NCI-H82 treated with DMSO at 0.1 percent for 48 hours (cell line): ENCODE data around the gene ADGRG2.
"Not testable (repeated sequence)": the region's sequence is repeated elsewhere in the genome, so short reads cannot be mapped to it uniquely, and the experiment has no call there.

ENCODE experiments used
- DNase-seq: peaks from one replicate; lab custom pipeline; 2025; ENCODE audit not compliant: unreplicated experiment; lab: John Stamatoyannopoulos, UW

Gene ADGRG2

DNA sequence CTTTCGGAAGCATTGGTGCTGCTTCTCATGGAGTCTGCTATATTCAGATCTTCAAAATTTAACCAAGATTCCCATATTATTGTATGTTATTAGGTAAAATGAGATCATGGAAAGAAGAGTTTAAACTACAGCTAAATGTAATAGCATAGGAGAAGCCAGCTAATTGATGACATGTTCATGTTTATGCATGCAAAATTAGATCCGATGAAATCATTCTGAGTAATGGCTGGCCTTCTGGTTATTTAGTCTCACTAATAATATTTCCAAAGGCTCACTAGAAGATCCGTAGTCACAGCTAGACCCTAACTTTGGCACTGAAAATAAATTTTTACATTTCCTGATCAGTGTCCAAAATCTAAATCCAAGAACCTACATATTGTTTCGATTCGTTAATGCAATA lies 118.5 kb downstream of the ADGRG2 start:
- no peak for DNase-seq

DNA sequence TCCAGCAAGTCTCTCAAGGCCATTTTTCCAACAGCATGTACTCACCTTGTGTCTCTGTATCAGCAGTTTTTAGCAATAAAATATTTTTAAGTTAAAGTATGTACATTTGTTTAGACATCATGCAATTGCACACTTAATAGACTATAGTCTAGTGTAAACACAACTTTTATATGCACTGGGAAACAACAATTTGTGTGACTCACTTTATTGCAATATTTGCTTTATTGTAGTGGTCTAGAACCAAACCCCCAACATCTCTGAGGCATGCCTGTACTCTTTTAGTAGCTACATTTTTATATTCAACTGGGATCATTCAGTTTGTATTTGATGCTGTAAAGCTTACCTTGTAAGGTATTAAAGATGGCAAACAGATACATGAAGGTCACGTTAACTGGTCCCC lies 123.6 kb downstream of the ADGRG2 start:
- no peak for DNase-seq

DNA sequence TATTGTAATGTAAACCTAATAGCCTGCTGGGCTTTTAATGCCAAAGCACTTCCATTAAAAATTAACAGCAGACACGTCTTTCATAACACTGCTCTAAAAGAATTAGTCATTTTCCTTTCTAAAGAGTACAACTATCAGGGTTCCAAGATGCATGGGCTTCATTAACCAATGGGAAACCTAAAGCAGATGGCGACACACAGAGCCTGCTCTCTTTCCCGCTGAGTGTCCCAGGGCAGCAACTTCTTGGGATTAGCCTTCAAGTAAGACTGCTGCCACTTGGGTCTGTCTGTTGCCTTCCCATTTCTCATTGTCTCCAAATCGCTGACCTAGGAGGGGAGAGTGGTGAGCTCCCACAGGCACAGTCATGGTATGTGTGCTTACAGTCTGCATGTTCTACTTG lies 124.4 kb downstream of the ADGRG2 start:
- DNase-seq: no peak

DNA sequence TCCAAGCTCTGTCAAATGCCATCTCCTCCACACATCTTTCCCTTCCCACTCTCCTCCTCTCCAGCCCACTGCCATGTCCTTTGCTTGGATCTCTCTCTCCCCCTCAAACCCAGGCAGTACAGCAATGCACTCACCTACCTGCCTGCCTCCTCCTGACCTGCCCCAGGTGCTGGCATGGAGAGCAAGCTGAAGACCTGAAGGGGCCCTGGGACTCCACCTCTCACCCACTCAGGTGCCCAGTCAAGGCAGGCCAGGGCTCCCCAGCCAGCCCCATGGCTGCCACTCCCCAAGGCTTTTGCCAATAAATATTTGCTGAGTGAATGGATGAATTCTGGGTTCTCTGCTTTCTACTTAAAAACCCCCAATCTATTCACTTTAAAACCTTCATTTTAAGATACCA lies 125.7 kb downstream of the ADGRG2 start:
- DNase-seq: no peak

DNA sequence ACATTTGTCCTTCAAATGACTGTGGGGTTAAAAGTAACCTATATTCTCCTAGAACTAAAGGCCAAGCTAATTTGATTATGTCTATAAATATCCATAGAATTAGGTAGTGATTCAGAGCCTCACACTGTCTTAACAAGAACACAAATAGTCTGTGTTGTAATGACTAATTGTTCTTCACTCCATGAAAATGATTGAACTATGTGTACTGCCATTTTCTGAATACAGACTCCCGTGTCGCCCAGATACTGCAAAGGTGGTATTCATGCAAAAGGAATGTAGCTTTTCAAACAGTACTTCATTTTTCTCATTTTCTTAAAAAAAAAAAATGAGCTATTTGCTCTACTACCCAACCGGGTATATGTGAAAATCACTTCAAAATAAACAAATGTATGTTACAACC lies 127.0 kb downstream of the ADGRG2 start:
- no peak for DNase-seq

DNA sequence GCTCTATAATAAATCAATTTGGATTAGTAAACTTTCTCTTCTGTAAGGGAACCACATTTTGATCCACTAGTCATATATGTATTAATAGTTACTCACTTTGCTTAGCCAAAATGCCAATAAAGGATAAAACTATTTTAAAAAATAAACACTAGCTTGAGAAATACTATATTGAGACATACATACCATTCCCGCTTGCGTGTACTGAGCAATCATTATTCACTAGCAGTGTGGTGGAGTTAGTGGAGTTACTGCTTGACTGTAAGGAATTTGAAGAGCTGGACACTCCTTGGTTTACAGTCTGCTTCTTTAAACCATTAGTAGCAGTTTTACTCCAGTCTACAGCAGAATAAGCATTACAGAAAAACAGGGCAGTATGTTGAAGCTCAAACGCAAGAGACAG lies 127.6 kb downstream of the ADGRG2 start:
- DNase-seq: no peak

DNA sequence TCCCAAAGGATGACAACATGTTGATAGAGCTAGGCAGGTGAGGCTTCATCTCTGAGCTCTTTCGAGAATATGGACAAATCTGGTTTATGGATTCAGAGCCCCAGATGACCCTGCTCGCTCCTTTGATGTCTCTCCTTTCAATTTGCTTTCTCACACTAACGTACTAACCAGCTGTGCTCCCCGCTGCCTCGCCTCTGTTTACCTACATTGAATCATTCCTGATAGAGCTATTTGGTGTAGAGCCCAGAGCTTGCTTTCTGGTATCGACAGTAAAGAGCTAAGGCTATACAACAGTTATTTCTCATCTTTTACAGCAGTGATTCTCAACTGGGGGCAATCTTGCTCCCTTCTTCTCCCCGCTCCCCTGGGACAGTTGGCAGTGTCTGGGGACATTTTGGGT lies 129.4 kb downstream of the ADGRG2 start:
- DNase-seq: no peak

DNA sequence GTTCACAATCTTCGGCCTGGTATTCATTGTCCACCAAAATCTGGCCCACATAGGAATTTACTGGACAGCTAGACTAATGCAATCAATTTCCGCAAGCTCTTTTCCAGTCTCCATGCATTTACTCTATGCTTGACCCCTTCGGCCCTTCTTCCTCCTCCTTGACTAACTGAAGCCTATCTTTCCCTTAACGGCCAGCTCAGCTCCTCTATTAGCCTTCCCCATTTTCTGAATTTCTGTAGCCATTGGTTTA lies 137.2 kb downstream of the ADGRG2 start:
- DNase-seq: no peak

DNA sequence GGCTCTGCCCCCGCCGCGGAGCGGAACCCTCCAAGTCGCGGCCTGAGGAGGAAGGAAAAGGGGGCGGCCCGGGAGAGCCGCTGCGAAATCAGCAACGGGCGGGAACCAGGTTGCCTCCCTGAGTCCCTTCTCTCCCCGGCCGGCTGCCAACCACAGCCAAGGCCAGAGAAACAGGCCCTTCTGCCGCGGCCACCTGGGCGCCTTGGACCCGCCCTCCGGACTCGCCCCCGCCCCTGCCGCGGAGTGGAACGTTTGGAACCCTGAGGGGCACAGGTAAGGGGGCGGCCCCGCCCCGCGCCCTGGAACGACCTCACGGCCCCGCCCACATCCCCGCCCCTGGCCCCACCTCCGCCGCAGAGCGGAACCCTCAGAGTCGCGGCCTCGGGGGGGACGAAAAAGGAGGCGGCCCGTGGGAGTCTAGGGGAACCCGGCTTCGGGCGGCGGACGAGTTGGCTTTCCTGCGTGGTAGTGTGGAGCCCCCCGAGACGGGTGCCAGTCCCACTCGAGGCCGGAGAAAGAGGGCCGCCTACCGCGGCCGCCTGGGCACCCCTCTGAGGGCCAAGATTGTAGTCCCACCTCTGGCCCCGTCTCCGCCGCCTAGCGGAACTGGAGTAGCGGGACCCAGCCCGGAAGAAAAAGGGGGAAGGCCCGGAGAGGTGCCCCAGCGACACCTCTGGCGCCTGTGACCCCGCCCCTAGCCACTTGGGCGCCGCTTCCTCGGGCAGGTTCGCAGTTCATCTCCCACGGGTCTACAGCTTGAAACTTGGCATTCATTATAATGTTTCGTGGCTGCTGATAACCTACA lies 137.7 kb downstream of the ADGRG2 start:
- DNase-seq: peak; percentile 61

DNA sequence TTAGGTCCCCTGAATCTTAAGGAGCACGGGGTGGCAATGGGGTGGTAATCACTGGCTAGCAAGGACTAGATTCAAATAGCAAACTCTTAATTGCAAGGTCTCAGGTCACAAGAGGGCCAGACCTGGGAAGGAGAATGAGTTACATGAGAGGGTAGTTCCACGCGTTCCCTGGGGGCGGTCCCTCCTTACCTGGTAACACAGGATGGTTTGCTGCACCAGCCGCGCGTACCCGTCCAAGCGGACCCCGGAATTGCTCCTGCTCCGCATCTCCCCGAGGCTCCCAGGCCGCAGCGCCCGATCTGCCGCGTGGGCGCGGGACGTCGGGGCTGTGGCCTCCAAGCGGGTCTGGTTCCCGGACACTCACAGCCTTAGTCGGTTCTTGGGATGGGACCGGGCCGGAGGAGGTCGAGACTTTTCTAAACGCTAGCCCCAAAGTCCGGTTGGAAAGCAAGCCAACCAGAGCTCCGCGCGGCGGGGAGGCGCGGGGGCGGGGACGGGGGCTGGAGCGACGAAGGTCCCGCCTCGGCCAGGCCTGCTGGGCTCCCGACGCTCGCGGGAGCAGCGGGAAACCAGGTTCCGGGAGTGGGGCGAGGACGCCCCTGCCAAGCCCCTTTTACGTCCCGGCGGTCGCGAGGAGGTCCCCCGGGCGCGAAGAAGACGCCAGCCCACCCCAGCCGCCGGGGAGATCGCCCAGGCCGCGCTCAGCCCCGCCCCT lies 138.4 kb downstream of the ADGRG2 start, which contains the start of gene PHKA2:
TSS of gene PHKA2 (minus strand) at position 449 of the 715 bp plus-strand sequence. CDS start at position 267, 182 bp downstream.
- no peak for DNase-seq

DNA sequence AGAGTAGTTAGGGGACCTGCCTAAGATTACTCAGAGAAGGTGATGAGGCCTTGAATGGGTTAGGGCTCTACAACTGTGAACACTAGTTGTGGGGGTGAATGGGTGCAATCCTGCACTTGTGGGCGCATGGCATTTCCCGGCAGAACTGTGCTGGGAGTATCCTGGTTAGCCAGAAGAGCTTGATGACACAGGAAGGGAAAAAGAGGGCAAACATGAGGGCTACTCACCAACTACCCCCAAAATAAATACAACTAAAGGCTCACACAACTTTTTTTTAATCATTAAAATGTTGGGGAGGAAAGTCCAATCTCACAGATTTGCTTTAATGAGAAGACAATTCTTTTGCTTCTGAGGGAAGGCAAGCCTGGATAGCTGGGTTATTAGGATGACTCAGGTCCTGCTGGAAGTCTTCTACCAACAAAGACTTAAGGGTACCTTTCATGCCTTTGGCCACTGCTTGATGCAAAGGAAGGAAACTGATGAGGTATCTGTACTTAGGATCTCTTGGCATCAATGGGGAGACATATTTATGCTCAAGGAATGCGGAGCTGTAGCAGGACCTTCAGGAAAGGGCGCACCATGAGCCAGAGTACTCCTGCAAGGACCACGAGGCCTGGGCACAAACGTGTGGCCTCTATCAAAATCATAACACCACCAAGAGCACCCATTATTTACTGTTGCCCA lies 141.0 kb downstream of the ADGRG2 start:
- DNase-seq: no peak

DNA sequence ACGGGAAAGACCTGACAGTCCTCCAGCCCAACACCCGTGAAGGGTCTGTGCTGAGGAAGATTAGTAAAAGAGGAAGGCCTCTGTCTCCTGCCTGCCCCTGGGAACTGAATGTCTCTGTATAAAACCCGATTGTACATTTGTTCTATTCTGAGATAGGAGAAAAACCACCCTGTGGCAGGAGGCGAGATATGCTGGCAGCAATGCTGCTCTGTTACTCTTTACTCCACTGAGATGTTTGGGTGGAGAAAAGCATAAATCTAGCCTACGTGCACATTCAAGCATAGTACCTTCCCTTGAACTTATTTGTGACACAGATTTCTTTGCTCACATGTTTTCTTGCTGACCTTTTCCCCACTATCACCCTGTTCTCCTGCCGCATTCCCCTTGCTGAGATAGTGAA lies 142.0 kb downstream of the ADGRG2 start:
- DNase-seq: not testable (repeated sequence)

DNA sequence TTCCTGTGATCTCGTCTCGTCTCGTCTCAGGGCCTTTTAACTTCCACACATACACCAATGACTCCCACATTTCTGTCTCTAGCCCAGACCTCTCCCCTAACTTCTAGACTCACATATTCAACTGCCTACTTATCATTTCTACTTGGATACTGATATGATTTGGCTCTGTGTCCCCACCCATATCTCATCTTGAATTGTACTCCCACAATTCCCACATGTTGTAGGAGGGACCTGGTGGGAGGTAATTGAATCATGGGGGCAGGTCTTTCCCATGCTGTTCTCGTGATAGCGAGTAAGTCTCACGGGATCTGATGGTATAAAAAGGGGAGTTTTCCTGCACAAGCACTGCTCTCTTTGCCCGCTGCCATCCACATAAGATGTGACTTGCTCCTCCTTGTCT lies 147.3 kb downstream of the ADGRG2 start:
- DNase-seq: no peak

DNA sequence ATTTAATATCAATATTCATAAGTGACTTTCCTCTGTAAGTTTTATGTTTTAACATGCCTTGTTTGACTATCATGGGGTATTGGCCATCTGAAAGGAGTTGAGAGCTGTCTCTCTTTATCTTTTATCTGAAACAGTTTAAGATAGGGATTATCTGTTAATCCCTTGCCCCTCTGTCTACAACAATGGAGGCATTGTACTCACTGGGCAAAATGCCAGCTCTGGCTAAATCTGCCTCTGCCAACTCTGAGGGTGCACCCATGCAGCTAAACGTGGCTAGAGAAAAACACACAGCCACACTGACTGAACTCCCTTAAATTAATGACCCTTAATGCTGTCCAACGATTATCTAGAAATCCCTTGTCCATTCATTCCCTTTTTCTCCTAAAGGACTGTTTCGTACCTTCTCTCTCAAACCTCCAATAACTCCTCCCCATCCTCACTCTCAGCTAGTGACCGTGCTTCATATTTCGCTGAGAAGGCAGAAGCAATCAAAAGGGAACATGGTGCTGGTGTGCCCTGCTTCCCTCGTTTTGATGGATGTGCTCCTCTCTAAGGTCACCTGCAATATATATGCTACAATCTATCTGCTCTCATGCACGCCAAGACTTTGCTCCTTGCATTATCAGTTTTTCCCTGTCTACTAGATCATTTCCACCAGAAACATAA lies 148.6 kb downstream of the ADGRG2 start:
- DNase-seq: peak; percentile 68

DNA sequence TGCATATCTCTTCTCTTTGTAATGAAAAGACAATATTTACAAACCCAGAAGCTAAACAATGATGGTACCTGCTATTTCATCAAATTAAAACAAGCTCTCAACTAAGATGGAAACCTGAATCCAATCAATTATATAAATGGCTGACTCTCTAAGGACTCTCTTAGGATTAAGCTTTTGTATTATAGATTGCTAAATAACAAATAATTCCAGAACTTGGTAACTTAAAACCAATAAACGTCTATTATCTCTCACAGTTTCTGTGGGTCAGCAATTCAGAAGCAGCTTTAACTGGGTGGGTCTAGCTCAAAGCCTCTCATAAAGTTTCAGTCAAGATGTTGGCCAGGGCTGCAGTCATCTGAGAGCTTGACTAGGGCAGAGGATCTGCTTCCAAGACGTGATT lies 150.8 kb downstream of the ADGRG2 start:
- no peak for DNase-seq

DNA sequence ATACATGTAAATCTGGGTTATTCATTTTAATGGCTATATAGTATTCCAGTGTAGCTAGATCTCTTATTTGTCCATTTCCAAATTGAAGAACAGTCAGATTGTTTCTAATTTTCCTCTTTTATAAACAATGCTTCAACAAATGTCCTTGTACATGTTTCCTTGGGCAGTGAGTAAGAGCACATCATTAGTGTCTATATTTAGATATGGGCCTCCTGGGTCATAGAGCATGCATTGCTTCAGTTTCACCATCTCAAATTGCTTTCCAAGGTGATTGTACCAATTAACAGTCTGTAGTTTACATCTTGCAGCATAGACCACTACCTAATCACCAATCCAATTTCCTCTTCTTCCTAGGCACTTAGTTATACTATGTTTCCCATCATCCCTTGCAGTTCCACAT lies 151.8 kb downstream of the ADGRG2 start:
- no peak for DNase-seq

DNA sequence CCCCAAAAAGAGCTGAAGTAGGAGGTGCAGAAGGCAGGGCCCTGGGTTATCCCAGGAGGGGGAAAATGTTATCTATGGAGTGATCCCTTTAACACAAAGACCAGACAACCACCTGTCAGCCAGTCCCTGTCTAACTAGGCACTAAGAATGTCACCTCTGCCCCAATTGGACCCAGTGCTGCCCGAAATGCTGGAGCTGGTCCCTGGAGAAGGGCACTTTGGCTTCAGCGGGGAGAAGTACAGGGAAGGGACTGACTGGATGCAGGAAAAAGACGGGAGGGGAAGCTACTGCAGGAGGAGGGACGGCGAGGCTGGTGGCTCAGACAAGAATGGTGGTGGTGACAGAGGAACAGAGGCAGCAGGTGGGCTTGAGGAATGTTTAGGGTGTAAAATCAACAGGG lies 155.6 kb downstream of the ADGRG2 start:
- DNase-seq: no peak

DNA sequence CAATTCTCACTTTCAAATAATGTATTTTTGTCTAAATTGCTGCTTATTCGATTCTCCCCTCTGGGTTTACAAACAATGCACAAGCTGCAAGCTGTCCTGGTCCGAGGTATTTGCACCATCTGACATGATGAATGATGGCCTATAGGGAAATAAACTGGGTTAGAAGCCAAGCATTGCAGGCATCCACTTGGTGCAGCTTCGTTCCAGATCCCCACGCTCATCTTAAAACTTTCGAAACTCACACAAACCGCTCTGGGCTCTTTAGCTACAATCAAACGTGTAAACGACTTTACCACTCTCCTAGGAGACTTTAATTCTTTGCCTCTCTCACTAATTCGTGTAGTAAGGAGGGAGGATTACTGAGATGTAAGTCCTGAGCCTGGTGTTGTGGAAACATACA lies 157.4 kb downstream of the ADGRG2 start:
- DNase-seq: peak; percentile 20

DNA sequence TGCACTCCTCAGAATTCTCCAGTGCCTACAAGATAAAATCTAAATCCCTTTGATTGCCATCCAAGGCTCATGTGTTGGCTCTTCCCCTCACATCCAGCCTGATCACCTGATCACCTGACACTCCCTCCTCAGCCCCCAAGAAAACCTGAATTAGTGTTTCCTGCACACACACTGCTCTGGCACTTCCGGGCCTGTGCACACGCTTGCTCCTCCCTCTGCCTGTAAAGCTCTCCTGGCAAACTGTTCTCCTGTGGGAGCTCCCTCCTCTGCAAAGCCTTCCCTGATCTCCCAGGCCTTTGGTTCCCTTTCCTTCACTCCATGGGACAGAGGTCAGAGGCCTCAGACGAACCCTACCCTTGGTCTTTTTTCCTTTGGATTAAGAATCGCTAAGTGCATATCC lies 158.2 kb downstream of the ADGRG2 start:
- no peak for DNase-seq

DNA sequence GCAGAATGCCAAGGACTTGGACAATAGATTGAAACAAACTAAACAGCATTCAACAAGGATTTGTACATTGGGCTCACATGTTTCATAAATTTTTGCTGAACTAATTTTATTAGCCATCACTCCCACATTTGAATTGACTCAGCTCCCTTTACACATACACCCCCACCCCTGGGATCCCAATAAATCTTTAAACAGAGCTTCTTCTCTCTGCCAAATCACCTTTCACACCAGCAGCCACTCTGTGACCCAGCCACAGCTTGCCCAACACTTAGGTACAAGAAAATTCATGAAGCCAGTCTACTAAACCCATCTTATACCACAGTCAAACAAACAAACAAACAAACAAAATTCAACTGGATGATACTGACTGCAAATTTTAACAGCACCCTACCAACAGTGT lies 159.9 kb downstream of the ADGRG2 start:
- DNase-seq: no peak

DNA sequence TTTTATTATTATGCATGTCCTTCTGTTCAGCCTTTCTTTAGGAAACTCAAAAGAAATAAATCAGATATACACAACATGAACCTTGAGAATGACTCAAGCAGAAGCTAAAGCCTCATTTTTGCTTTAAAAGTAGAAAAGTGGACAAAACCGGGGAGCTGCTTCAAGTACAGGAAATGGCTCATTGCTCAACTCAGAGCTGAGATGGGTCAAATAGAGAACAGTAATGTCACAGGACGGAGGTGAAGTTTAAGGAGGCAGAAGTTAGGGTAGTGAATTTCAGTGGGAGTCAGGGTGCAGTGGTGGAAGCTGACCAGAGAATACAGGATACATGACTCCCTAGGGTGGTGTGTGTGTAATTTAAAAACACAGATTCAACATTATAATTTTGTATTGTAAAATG lies 160.6 kb downstream of the ADGRG2 start:
- DNase-seq: no peak
